Endodermal cell (in vitro differentiated cells): ENCODE results near the gene CC2D1B. TPM values are rescaled to one million over a fixed set of nuclear protein-coding genes. Genes with fewer than 3 reads are reported as not detected.

ENCODE experiments used
- DNase-seq: peaks from one replicate; pipeline ENCODE4 v3.0.0-alpha.2; 2017
- H3K27ac ChIP-seq: 2 replicates; pipeline ENCODE4 v1.5.1; 2013; ENCODE audit warnings: mild to moderate bottlenecking, low read depth, low read length, moderate library complexity
- H3K27me3 ChIP-seq: 2 replicates; pipeline ENCODE4 v1.6.1; 2013; ENCODE audit warnings: mild to moderate bottlenecking, low read length, moderate library complexity; ENCODE audit not compliant: insufficient read depth, control insufficient read depth, poor library complexity, severe bottlenecking
- H3K36me3 ChIP-seq: 2 replicates; pipeline ENCODE4 v1.7.0; 2013; ENCODE audit warnings: mild to moderate bottlenecking, low read length, moderate library complexity; ENCODE audit not compliant: control insufficient read depth, insufficient read depth
- H3K4me1 ChIP-seq: one replicate; pipeline ENCODE4 v1.7.0; 2013; ENCODE audit warnings: low read length; ENCODE audit not compliant: control insufficient read depth, insufficient read depth
- H3K4me3 ChIP-seq: 2 replicates; pipeline ENCODE4 v1.5.1; 2013; ENCODE audit warnings: mild to moderate bottlenecking, low read length, moderate library complexity
- H3K9ac ChIP-seq: 2 replicates; pipeline ENCODE4 v1.6.1; 2013; ENCODE audit warnings: mild to moderate bottlenecking, low read length, moderate library complexity; ENCODE audit not compliant: poor library complexity, severe bottlenecking; ENCODE audit errors: extremely low read depth
- H3K9me3 ChIP-seq: 2 replicates; pipeline ENCODE4 v1.6.1; 2013; ENCODE audit warnings: mild to moderate bottlenecking, low read length, moderate library complexity; ENCODE audit not compliant: control insufficient read depth
- H3K27ac Mint-ChIP-seq: 2 replicates; pipeline ENCODE4 v1.8.0; 2020; ENCODE audit warnings: mixed read lengths
- H3K27me3 Mint-ChIP-seq: 2 replicates; pipeline ENCODE4 v1.8.0; 2021; ENCODE audit warnings: mild to moderate bottlenecking, mixed read lengths; ENCODE audit not compliant: insufficient read depth
- H3K36me3 Mint-ChIP-seq: 2 replicates; pipeline ENCODE4 v1.8.0; 2020; ENCODE audit warnings: low read depth, mixed read lengths
- H3K4me1 Mint-ChIP-seq: 2 replicates; pipeline ENCODE4 v1.8.0; 2020; ENCODE audit warnings: mixed read lengths
- H3K4me3 Mint-ChIP-seq: 2 replicates; pipeline ENCODE4 v1.8.0; 2020; ENCODE audit warnings: mild to moderate bottlenecking, moderate library complexity, mixed read lengths
- H3K9me3 Mint-ChIP-seq: 2 replicates; pipeline ENCODE4 v1.8.0; 2020; ENCODE audit warnings: mild to moderate bottlenecking, mixed read lengths
- CTCF ChIP-seq: fragments of 200-600 bp; sonication (generic); conservative IDR thresholded peaks from 2 replicates; pipeline ENCODE4 v1.5.0; 2021; ENCODE audit warnings: antibody characterized with exemption, mild to moderate bottlenecking
- WGBS, 2 experiments: methylation state at CpG; one replicate each; pipeline versions ENCODE4 v1.1.5 to v1.1.7; 2013; ENCODE audit warnings: missing lambda C conversion rate in 2 of 2, mixed read lengths in 1 of 2; ENCODE audit not compliant: insufficient coverage in 1 of 2, insufficient read length in 1 of 2; 5-methylcytosine and 5-hydroxymethylcytosine counted together
- total RNA-seq, 2 donors: library from RNA; stranded (reverse); fragmentation: NEBNext Ultra II Directional in 1 of 2; extraction: Animal tissue kit (Norgen Biotek cat#: 25700) in 1 of 2; gene quantifications; 2 replicates in 1 of 2; 3 replicates in 1 of 2; pipeline ENCODE4 v1.2.1, GENCODE V29; 2021

CC2D1B gene
- total RNA-seq, 2 donors from 2014 or later = 32.7 to 50.1 TPM

DNA sequence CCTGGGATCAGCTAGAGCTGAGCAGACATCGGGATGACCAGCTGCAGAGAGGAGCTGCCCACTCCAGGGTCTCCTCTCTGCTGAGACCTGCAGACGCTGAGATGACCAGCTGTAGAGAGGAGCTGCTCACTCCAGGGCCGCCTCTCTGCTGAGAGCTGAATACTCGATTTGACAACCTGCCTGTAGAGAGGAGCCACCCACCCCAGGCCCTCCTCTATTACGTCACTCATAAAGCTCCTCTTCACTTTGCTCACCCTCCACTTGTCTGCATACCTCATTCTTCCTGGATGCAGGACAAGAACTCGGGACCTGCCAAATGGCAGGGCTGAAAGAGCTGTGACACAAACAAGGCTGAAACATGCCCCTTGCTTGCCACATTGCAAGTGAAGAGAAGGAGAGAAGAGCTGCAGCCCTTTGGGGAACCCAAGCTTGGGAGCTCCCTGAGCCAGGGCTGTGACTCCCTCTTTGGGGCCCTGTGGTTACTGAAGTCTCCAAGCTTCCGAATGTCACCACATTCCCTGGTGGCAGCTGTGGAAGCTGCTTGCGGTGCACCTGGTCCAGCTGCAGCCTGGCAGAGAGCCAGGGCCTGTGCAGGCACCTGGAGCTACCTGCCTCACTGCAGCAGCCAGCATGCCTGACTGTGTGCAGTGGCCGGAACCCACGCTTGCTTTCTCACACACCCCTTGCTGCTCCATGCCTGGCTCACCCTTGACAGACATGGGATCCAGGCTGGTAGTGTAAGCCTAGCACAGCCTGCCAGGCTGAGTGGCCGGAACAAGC, 59.6 kb downstream of the CC2D1B start:
- Histone ChIP-seq H3K4me3 (no peak overlapping the region), H3K4me1 (no peaks in the 10 kb centered on the region)
- 90 to 98% methylated on average over 6 to 11 of the region's 11 CpGs for WGBS, 2 experiments

GRCh38 chr1:52305417-52306226, 60.4 kb downstream of the CC2D1B start:
- no peak overlapping the region for H3K27ac ChIP-seq
- H3K27me3 Mint-ChIP-seq = no peaks in the 10 kb centered on the region
- no peaks in the 10 kb centered on the region for H3K9me3 ChIP-seq
- H3K4me3 Mint-ChIP-seq = no peak overlapping the region
- H3K27me3 ChIP-seq = no peaks in the 10 kb centered on the region
- H3K4me3 ChIP-seq = no peak overlapping the region
- DNase-seq = no peak
- H3K9me3 Mint-ChIP-seq = no peaks in the 10 kb centered on the region
- H3K9ac ChIP-seq = no peak overlapping the region
- H3K27ac Mint-ChIP-seq = no peak overlapping the region
- H3K4me1 ChIP-seq = no peaks in the 10 kb centered on the region
- no peak for TF ChIP-seq CTCF
- H3K36me3 ChIP-seq = peaks cover 7% of the 10 kb centered on the region
- peaks cover 13% of the 10 kb centered on the region for H3K36me3 Mint-ChIP-seq
- peaks cover 1% of the 10 kb centered on the region for H3K4me1 Mint-ChIP-seq
- 93 to 94% methylated on average over 11 to 13 of the region's 13 CpGs for WGBS, 2 experiments

More for the DNA sequence above, 59.6 kb downstream of the CC2D1B start:
- Mint-ChIP-seq H3K9me3 (no peaks in the 10 kb centered on the region), H3K27ac (no peak overlapping the region), H3K27me3 (no peaks in the 10 kb centered on the region), H3K4me3 (no peak overlapping the region), H3K4me1 (peaks cover 1% of the 10 kb centered on the region), H3K36me3 (peaks cover 12% of the 10 kb centered on the region)
- DNase-seq = peak; percentile 47
- no peak for TF ChIP-seq CTCF
- no peaks in the 10 kb centered on the region for H3K9me3 ChIP-seq
- peaks cover 7% of the 10 kb centered on the region for H3K36me3 ChIP-seq
- H3K27me3 ChIP-seq = no peaks in the 10 kb centered on the region
- H3K27ac ChIP-seq = no peak overlapping the region
- H3K9ac ChIP-seq = no peak overlapping the region

Other genes starting within 250 kb of the CC2D1B start
- 10 to 100 TPM; 34.3 to 40.5 TPM for gene ZFYVE9, start 224.1 kb downstream of the CC2D1B start, total RNA-seq
- 10 to 100 TPM; 23.0 to 25.5 TPM for gene ORC1, start 38.2 kb upstream of the CC2D1B start, total RNA-seq
- gene PRPF38A, start 38.4 kb upstream of the CC2D1B start, total RNA-seq = 10 to 100 TPM; 72.7 to 74.3 TPM
- gene TUT4, start 186.9 kb upstream of the CC2D1B start, total RNA-seq = 100 to 1,000 TPM; 131 to 170 TPM
- 10 to 100 TPM; 17.8 to 23.7 TPM for gene GPX7, start 236.2 kb upstream of the CC2D1B start, total RNA-seq